ENCODE data around the gene RPS18. TPM values are rescaled to one million over a fixed set of nuclear protein-coding genes. Genes with fewer than 3 reads are reported as not detected.

Gene RPS18
- total and polyA plus RNA-seq, 9 of the 15 experiments (the other 6 are each of a cell fraction or from before 2014, with no cell fraction given) = 5,023 to 17,516 (median 8,131) TPM

DNA sequence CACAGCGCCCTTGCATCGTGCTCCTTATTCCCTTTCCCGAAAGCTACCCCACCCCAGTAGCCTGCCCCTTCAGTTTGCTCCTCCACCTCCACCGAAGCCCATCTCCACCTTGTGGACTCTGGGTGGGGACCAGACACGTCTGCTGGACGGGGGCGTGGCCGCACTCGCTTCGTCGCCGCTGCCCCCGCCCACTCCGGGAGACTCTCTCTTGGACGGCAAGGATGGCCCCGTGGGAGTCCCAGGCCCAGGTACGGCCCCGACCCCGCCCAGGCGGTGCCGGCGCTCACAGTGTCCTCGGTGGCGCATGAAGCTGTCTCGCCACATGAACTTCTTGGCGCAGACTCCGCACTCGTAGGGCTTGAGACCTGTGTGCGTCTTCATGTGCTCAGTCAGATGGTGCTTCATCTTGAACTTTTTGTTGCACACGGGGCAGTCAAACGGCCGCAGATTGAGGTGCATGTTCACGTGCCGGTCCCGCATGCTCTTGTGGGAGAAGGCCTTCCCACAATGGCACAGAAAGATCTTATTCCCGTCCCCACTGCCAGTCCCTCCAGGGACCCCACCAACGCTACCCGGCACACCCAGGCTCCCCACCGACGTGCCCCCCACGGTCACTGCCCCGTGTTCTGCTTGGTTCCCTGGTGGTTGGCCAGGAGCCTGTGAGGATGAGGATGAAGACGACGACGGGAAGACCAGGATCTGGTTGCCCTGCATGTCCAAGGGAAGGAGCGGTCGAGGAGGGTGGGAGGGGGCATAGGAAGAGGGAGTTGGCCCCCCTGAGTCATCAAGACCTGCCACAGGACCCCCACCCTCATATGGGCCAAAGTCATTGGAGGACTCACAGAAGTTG is 43.3 kb downstream of the RPS18 start (continued):
- TF ChIP-seq, protein P1, sequence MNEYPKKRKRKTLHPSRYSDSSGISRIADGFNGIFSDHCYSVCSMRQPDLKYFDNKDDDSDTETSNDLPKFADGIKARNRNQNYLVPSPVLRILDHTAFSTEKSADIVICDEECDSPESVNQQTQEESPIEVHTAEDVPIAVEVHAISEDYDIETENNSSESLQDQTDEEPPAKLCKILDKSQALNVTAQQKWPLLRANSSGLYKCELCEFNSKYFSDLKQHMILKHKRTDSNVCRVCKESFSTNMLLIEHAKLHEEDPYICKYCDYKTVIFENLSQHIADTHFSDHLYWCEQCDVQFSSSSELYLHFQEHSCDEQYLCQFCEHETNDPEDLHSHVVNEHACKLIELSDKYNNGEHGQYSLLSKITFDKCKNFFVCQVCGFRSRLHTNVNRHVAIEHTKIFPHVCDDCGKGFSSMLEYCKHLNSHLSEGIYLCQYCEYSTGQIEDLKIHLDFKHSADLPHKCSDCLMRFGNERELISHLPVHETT (CRISPR knock-in tag; conservative IDR thresholded peaks at IDR 0.05 in 1 of 2, IDR thresholded peaks at IDR 0.05 in 1 of 2) = no peak
- TF ChIP-seq, protein P2, sequence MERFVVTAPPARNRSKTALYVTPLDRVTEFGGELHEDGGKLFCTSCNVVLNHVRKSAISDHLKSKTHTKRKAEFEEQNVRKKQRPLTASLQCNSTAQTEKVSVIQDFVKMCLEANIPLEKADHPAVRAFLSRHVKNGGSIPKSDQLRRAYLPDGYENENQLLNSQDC (CRISPR knock-in tag; IDR thresholded peaks at IDR 0.05) = no peak
- TF ChIP-seq U2AF1 (optimal IDR thresholded peaks at IDR 0.05; ENCODE audit: low read depth, low read length) (no peak), SP1 (CRISPR knock-in tag; IDR thresholded peaks at IDR 0.05) (peak; percentile 87), SRF (CRISPR knock-in tag; IDR thresholded peaks at IDR 0.05) (0 out of 4 replicates have a peak, but pooled peaks of 1 of the 2 experiments have one; percentile 38), SETDB1 (IDR thresholded peaks at IDR 0.05; ENCODE audit: low read length) (no peak), JUN (IDR thresholded peaks at IDR 0.05; ENCODE audit: borderline replicate concordance, low read depth, low read length) (no peak), JUN (CRISPR knock-in tag; IDR thresholded peaks at IDR 0.05; ENCODE audit: borderline replicate concordance) (no peak), KDM1A (IDR thresholded peaks at IDR 0.05) (no peak), NONO (IDR thresholded peaks at IDR 0.05; ENCODE audit: low read depth in 2 of 2, low read length in 1 of 2) (no peak), TEAD2 (tag; IDR thresholded peaks at IDR 0.05) (no peak), YBX1 (IDR thresholded peaks at IDR 0.05) (no peak), TCF7L2 (IDR thresholded peaks at IDR 0.05; ENCODE audit: low read depth, low read length) (no peak), SMAD1 (IDR thresholded peaks at IDR 0.05; ENCODE audit: low read depth, low read length, partially characterized antibody) (no peak), PHB2 (IDR thresholded peaks at IDR 0.05; ENCODE audit: low read depth) (no peak), L3MBTL2 (IDR thresholded peaks at IDR 0.05) (peak; percentile 37; the same call in 1 of the 2 replicates)
- TF ChIP-seq, protein P3, sequence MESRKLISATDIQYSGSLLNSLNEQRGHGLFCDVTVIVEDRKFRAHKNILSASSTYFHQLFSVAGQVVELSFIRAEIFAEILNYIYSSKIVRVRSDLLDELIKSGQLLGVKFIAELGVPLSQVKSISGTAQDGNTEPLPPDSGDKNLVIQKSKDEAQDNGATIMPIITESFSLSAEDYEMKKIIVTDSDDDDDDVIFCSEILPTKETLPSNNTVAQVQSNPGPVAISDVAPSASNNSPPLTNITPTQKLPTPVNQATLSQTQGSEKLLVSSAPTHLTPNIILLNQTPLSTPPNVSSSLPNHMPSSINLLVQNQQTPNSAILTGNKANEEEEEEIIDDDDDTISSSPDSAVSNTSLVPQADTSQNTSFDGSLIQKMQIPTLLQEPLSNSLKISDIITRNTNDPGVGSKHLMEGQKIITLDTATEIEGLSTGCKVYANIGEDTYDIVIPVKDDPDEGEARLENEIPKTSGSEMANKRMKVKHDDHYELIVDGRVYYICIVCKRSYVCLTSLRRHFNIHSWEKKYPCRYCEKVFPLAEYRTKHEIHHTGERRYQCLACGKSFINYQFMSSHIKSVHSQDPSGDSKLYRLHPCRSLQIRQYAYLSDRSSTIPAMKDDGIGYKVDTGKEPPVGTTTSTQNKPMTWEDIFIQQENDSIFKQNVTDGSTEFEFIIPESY (CRISPR knock-in tag; IDR thresholded peaks at IDR 0.05) = peak; percentile 74
- TF ChIP-seq, protein P4, sequence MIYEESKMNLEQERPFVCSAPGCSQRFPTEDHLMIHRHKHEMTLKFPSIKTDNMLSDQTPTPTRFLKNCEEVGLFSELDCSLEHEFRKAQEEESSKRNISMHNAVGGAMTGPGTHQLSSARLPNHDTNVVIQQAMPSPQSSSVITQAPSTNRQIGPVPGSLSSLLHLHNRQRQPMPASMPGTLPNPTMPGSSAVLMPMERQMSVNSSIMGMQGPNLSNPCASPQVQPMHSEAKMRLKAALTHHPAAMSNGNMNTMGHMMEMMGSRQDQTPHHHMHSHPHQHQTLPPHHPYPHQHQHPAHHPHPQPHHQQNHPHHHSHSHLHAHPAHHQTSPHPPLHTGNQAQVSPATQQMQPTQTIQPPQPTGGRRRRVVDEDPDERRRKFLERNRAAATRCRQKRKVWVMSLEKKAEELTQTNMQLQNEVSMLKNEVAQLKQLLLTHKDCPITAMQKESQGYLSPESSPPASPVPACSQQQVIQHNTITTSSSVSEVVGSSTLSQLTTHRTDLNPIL (CRISPR knock-in tag; IDR thresholded peaks at IDR 0.05) = no peak
- TF ChIP-seq, protein P5, sequence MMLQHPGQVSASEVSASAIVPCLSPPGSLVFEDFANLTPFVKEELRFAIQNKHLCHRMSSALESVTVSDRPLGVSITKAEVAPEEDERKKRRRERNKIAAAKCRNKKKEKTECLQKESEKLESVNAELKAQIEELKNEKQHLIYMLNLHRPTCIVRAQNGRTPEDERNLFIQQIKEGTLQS (IDR thresholded peaks at IDR 0.05) = no peak
- TF ChIP-seq, protein P5 (CRISPR knock-in tag; conservative IDR thresholded peaks at IDR 0.05) = 0 out of 2 replicates have a peak, but pooled peaks have one; percentile 7
- TF ChIP-seq, protein P6, sequence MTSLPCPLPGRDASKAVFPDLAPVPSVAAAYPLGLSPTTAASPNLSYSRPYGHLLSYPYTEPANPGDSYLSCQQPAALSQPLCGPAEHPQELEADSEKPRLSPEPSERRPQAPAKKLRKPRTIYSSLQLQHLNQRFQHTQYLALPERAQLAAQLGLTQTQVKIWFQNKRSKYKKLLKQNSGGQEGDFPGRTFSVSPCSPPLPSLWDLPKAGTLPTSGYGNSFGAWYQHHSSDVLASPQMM (CRISPR knock-in tag; IDR thresholded peaks at IDR 0.05) = no peak

All from K562 (cell line).